ENCODE data around the gene MASP1. TPM values are rescaled to one million over a fixed set of nuclear protein-coding genes. Genes with fewer than 3 reads are reported as not detected.
"Not testable (repeated sequence)": the region's sequence is repeated elsewhere in the genome, so short reads cannot be mapped to it uniquely, and the experiment has no call there.

Gene MASP1
- total and polyA plus RNA-seq, 2 donors (not counting 1 experiment from before 2014, with no cell fraction given): 145 to 328 TPM

GRCh38 chr3:187207062-187207461 is 84.5 kb downstream of the MASP1 start:
- Histone ChIP-seq H3K27me3 (ENCODE audit: control insufficient read depth, insufficient read depth, low read length) (peaks cover 6% of the 10 kb centered on the region), H3K4me2 (ENCODE audit: extremely low read depth, insufficient read depth, low read length) (no peak overlapping the region), H3K9ac (ENCODE audit: insufficient read depth, low read length) (no peak overlapping the region), H3K4me1 (ENCODE audit: control insufficient read depth, extremely low read depth, insufficient read depth, low read length) (no peaks in the 10 kb centered on the region), H2AFZ (ENCODE audit: low read length) (no peak overlapping the region), H3K79me2 (ENCODE audit: control insufficient read depth, insufficient read depth, low read length) (no peaks in the 10 kb centered on the region), H3K9me3 (ENCODE audit: control insufficient read depth, insufficient read depth, low read depth, low read length) (no peaks in the 10 kb centered on the region), H4K20me1 (ENCODE audit: control insufficient read depth, extremely low read depth, insufficient read depth, low read length) (no peaks in the 10 kb centered on the region), H3K4me3 (replicated peaks in 1 of 4; ENCODE audit: control extremely low read depth in 1 of 4, insufficient read depth in 1 of 4, low read depth in 3 of 4, low read length in 4 of 4) (no peak overlapping the region), H3K36me3 (ENCODE audit: control insufficient read depth, insufficient read depth, low read length) (no peaks in the 10 kb centered on the region), H3K27ac (ENCODE audit: insufficient read depth, low read length) (no peak overlapping the region)
- DNase-seq (ENCODE audit: low read depth in 2 of 2): no peak
- no peak for TF ChIP-seq EZH2 (IDR thresholded peaks at IDR 0.05; ENCODE audit: low read length, missing control alignments)
- TF ChIP-seq CTCF (conservative IDR thresholded peaks at IDR 0.05 in 1 of 2, IDR thresholded peaks at IDR 0.05 in 1 of 2; ENCODE audit: low read depth in 1 of 2, low read length in 2 of 2): no peak

GRCh38 chr3:187205683-187206082 is 85.9 kb downstream of the MASP1 start:
- Histone ChIP-seq H3K4me1 (ENCODE audit: control insufficient read depth, extremely low read depth, insufficient read depth, low read length) (no peaks in the 10 kb centered on the region), H3K4me3 (replicated peaks in 1 of 4; ENCODE audit: control extremely low read depth in 1 of 4, insufficient read depth in 1 of 4, low read depth in 3 of 4, low read length in 4 of 4) (no peak overlapping the region), H2AFZ (ENCODE audit: low read length) (no peak overlapping the region), H3K9ac (ENCODE audit: insufficient read depth, low read length) (no peak overlapping the region), H3K36me3 (ENCODE audit: control insufficient read depth, insufficient read depth, low read length) (no peaks in the 10 kb centered on the region), H3K79me2 (ENCODE audit: control insufficient read depth, insufficient read depth, low read length) (no peaks in the 10 kb centered on the region), H3K27me3 (ENCODE audit: control insufficient read depth, insufficient read depth, low read length) (peaks cover 6% of the 10 kb centered on the region), H3K27ac (ENCODE audit: insufficient read depth, low read length) (no peak overlapping the region), H3K4me2 (ENCODE audit: extremely low read depth, insufficient read depth, low read length) (no peak overlapping the region), H4K20me1 (ENCODE audit: control insufficient read depth, extremely low read depth, insufficient read depth, low read length) (no peaks in the 10 kb centered on the region), H3K9me3 (ENCODE audit: control insufficient read depth, insufficient read depth, low read depth, low read length) (no peaks in the 10 kb centered on the region)
- TF ChIP-seq EZH2 (IDR thresholded peaks at IDR 0.05; ENCODE audit: low read length, missing control alignments): no peak
- TF ChIP-seq CTCF (conservative IDR thresholded peaks at IDR 0.05 in 1 of 2, IDR thresholded peaks at IDR 0.05 in 1 of 2; ENCODE audit: low read depth in 1 of 2, low read length in 2 of 2): no peak
- DNase-seq (ENCODE audit: low read depth in 2 of 2): no peak

GRCh38 chr3:187199463-187200050 is 92.0 kb downstream of the MASP1 start:
- H3K9ac ChIP-seq (ENCODE audit: insufficient read depth, low read length); H3K4me2 ChIP-seq (ENCODE audit: extremely low read depth, insufficient read depth, low read length); H3K27ac ChIP-seq (ENCODE audit: insufficient read depth, low read length): not testable (repeated sequence)

More at GRCh38 chr3:187199463-187200050, 92.0 kb downstream of the MASP1 start:
- not testable (repeated sequence) for H3K79me2 ChIP-seq (ENCODE audit: control insufficient read depth, insufficient read depth, low read length); H3K27me3 ChIP-seq (ENCODE audit: control insufficient read depth, insufficient read depth, low read length); H3K36me3 ChIP-seq (ENCODE audit: control insufficient read depth, insufficient read depth, low read length); H4K20me1 ChIP-seq (ENCODE audit: control insufficient read depth, extremely low read depth, insufficient read depth, low read length); H3K4me1 ChIP-seq (ENCODE audit: control insufficient read depth, extremely low read depth, insufficient read depth, low read length); H3K9me3 ChIP-seq (ENCODE audit: control insufficient read depth, insufficient read depth, low read depth, low read length); H2AFZ ChIP-seq (ENCODE audit: low read length); DNase-seq (ENCODE audit: low read depth in 2 of 2); H3K4me3 ChIP-seq (replicated peaks in 1 of 4; ENCODE audit: control extremely low read depth in 1 of 4, insufficient read depth in 1 of 4, low read depth in 3 of 4, low read length in 4 of 4)

All from fibroblast of lung (primary cell).